IMR-90 (cell line): ENCODE data around the gene CPXCR1. TPM values are rescaled to one million over a fixed set of nuclear protein-coding genes. Genes with fewer than 3 reads are reported as not detected.

Experiments used
- ATAC-seq: fragments of 200-7000 bp; cut with Tn5 transposase; 2 replicates; pipeline ENCODE4 v1.9.1; 2020; ENCODE audit warnings: low read depth, mild to moderate bottlenecking, moderate library complexity
- Bru-seq: library from RNA; stranded (reverse); fragments of 400-500 nt; gene quantifications from one replicate; lab custom pipeline; 2021; lab: Mats Ljungman, UMichigan
- BruChase-seq, 2 experiments: library from RNA; stranded (reverse); fragments of 400-500 nt; gene quantifications; one replicate each; lab custom pipeline; 2021; lab: Mats Ljungman, UMichigan
- BruUV-seq: library from RNA; stranded (reverse); fragments of 400-500 nt; replicated peaks from 2 replicates; lab custom pipeline; 2021; lab: Mats Ljungman, UMichigan
- CTCF ChIA-PET: fragments of 300-600 bp; formaldehyde crosslinking; extraction: SDS; loops from one replicate; lab custom pipeline; 2021; ENCODE audit warnings: antibody characterized with exemption; lab: Yijun Ruan, JAX
- POLR2A ChIA-PET: fragments of 300-600 bp; sonication (Branson Sonifier 250); formaldehyde crosslinking; loops from one replicate; lab custom pipeline; 2022; ENCODE audit warnings: antibody characterized with exemption; ENCODE audit not compliant: unreplicated experiment; lab: Charles Lee
- DNase-seq: peaks from one replicate; pipeline ENCODE4 v3.0.0; 2013
- H2AFZ ChIP-seq: replicated peaks from 2 replicates; pipeline ENCODE3; 2013; ENCODE audit warnings: low read length, mild to moderate bottlenecking; ENCODE audit not compliant: poor library complexity
- H2AK5ac ChIP-seq: 2 replicates; pipeline ENCODE4 v1.6.1; 2013; ENCODE audit warnings: low read depth, low read length, inconsistent platforms
- H2AK9ac ChIP-seq: replicated peaks from 2 replicates; pipeline ENCODE3; 2013; ENCODE audit warnings: mild to moderate bottlenecking, low read depth, low read length, moderate library complexity; ENCODE audit not compliant: poor library complexity
- H2BK120ac ChIP-seq: 2 replicates; pipeline ENCODE4 v1.6.1; 2013; ENCODE audit warnings: low read depth, low read length, inconsistent platforms
- H2BK15ac ChIP-seq: 3 replicates; pipeline ENCODE4 v1.6.1; 2013; ENCODE audit warnings: low read depth, low read length, inconsistent platforms
- H2BK20ac ChIP-seq: 2 replicates; pipeline ENCODE4 v1.6.1; 2013; ENCODE audit warnings: low read depth, mild to moderate bottlenecking, inconsistent platforms, low read length, moderate library complexity
- H2BK5ac ChIP-seq: 2 replicates; pipeline ENCODE4 v1.6.1; 2013; ENCODE audit warnings: mild to moderate bottlenecking, low read depth, low read length, inconsistent platforms; ENCODE audit not compliant: poor library complexity, severe bottlenecking
- H3K14ac ChIP-seq: replicated peaks from 2 replicates; pipeline ENCODE4 v1.6.1; 2013; ENCODE audit warnings: low read depth, low read length, inconsistent platforms
- H3K18ac ChIP-seq: 2 replicates; pipeline ENCODE4 v1.6.1; 2013; ENCODE audit warnings: low read depth, low read length, control low read depth
- H3K23ac ChIP-seq: 2 replicates; pipeline ENCODE4 v1.6.1; 2013; ENCODE audit warnings: low read depth, low read length, inconsistent platforms
- H3K27ac ChIP-seq: 2 replicates; pipeline ENCODE4 v1.5.1; 2013; ENCODE audit warnings: mild to moderate bottlenecking, control low read depth, low read length; ENCODE audit not compliant: insufficient read depth
- H3K27me3 ChIP-seq: 2 replicates; pipeline ENCODE4 v1.6.1; 2013; ENCODE audit warnings: low read length; ENCODE audit not compliant: control insufficient read depth, insufficient read depth
- H3K36me3 ChIP-seq: 2 replicates; pipeline ENCODE4 v1.6.1; 2013; ENCODE audit warnings: low read length, mixed read lengths; ENCODE audit not compliant: control insufficient read depth, insufficient read depth
- H3K4ac ChIP-seq: 2 replicates; pipeline ENCODE4 v1.6.1; 2013; ENCODE audit warnings: low read depth, low read length, inconsistent platforms
- H3K4me1 ChIP-seq: 2 replicates; pipeline ENCODE4 v1.6.1; 2013; ENCODE audit warnings: low read length, mixed read lengths; ENCODE audit not compliant: control insufficient read depth, insufficient read depth
- H3K4me2 ChIP-seq: 2 replicates; pipeline ENCODE4 v1.6.1; 2013; ENCODE audit warnings: low read depth, mild to moderate bottlenecking, control low read depth, low read length, moderate library complexity
- H3K4me3 ChIP-seq: 2 replicates; pipeline ENCODE4 v1.5.1; 2013; ENCODE audit warnings: low read depth, mild to moderate bottlenecking, control low read depth, low read length, moderate library complexity; ENCODE audit not compliant: insufficient read depth
- H3K56ac ChIP-seq: 2 replicates; pipeline ENCODE4 v1.6.1; 2013; ENCODE audit warnings: low read length, inconsistent platforms; ENCODE audit not compliant: insufficient read depth; ENCODE audit errors: extremely low read depth
- H3K79me1 ChIP-seq, 2 experiments: 2 replicates each; pipeline ENCODE4 v1.6.1; 2013; ENCODE audit warnings: low read length in 2 of 2, inconsistent platforms in 1 of 2, low read depth in 1 of 2
- H3K9ac ChIP-seq: 2 replicates; pipeline ENCODE4 v1.6.1; 2013; ENCODE audit warnings: low read depth, low read length, control low read depth
- H3K9me1 ChIP-seq: 2 replicates; pipeline ENCODE4 v1.6.1; 2013; ENCODE audit warnings: low read length, inconsistent platforms; ENCODE audit not compliant: insufficient read depth
- H3K9me3 ChIP-seq: 2 replicates; pipeline ENCODE4 v1.6.1; 2013; ENCODE audit warnings: low read length; ENCODE audit not compliant: control insufficient read depth, insufficient read depth
- H4K20me1 ChIP-seq: 2 replicates; pipeline ENCODE4 v1.6.1; 2013; ENCODE audit warnings: low read length, inconsistent platforms; ENCODE audit not compliant: insufficient read depth
- H4K5ac ChIP-seq: 2 replicates; pipeline ENCODE4 v1.6.1; 2013; ENCODE audit warnings: mild to moderate bottlenecking, low read depth, low read length, control low read depth
- H4K8ac ChIP-seq, 2 experiments: 2 replicates each; pipeline ENCODE4 v1.6.1; 2013; ENCODE audit warnings: low read depth in 2 of 2, low read length in 2 of 2, control low read depth in 1 of 2, inconsistent platforms in 1 of 2
- H4K91ac ChIP-seq: 2 replicates; pipeline ENCODE4 v1.6.1; 2013; ENCODE audit warnings: low read depth, low read length, inconsistent platforms; ENCODE audit not compliant: insufficient read depth
- BHLHE40 ChIP-seq: fragments of 150-350 bp; IDR thresholded peaks from 2 replicates; pipeline ENCODE4 v1.6.1; 2016; ENCODE audit warnings: mild to moderate bottlenecking, low read depth, low read length
- CEBPB ChIP-seq: IDR thresholded peaks from 2 replicates; pipeline ENCODE4 v1.6.1; 2012; ENCODE audit warnings: low read depth, low read length, improper control_type of control experiment
- CHD1 ChIP-seq: IDR thresholded peaks from 2 replicates; pipeline ENCODE4 v1.6.1; 2012; ENCODE audit warnings: low read depth, low read length, improper control_type of control experiment
- FOS ChIP-seq: fragments of 150-350 bp; IDR thresholded peaks from 2 replicates; pipeline ENCODE4 v1.6.1; 2016; ENCODE audit warnings: low read depth, low read length
- MAFK ChIP-seq: IDR thresholded peaks from 2 replicates; pipeline ENCODE4 v1.6.1; 2012; ENCODE audit warnings: low read depth, low read length, improper control_type of control experiment
- MAZ ChIP-seq: IDR thresholded peaks from 2 replicates; pipeline ENCODE4 v1.6.1; 2012; ENCODE audit warnings: low read depth, mild to moderate bottlenecking, low read length, improper control_type of control experiment, moderate library complexity, borderline replicate concordance
- MXI1 ChIP-seq: IDR thresholded peaks from 2 replicates; pipeline ENCODE4 v1.6.1; 2012; ENCODE audit warnings: low read depth, mild to moderate bottlenecking, low read length, moderate library complexity, borderline replicate concordance
- NFE2L2 ChIP-seq: fragments of 150-350 bp; IDR thresholded peaks from 2 replicates; pipeline ENCODE4 v1.6.1; 2016; ENCODE audit warnings: low read depth, mild to moderate bottlenecking, low read length
- POLR2A ChIP-seq: IDR thresholded peaks from 2 replicates; pipeline ENCODE4 v1.6.1; 2012; ENCODE audit warnings: mild to moderate bottlenecking, low read depth, low read length
- RAD21 ChIP-seq: IDR thresholded peaks from 2 replicates; pipeline ENCODE4 v1.6.1; 2012; ENCODE audit warnings: low read length, improper control_type of control experiment
- RCOR1 ChIP-seq: IDR thresholded peaks from 2 replicates; pipeline ENCODE4 v1.6.1; 2012; ENCODE audit warnings: mild to moderate bottlenecking, low read length, improper control_type of control experiment; ENCODE audit not compliant: insufficient replicate concordance
- RFX5 ChIP-seq: IDR thresholded peaks from 2 replicates; pipeline ENCODE4 v1.8.0; 2012; ENCODE audit warnings: low read depth, mild to moderate bottlenecking, low read length, moderate library complexity
- SMC3 ChIP-seq: fragments of 150-350 bp; IDR thresholded peaks from 2 replicates; pipeline ENCODE4 v1.6.1; 2016; ENCODE audit warnings: low read depth, mild to moderate bottlenecking, antibody characterized with exemption, low read length, moderate library complexity
- WGBS, 2 experiments: methylation state at CpG; one replicate each; pipeline versions ENCODE4 v1.1.5 to v1.1.7; 2013; ENCODE audit warnings: missing lambda C conversion rate in 2 of 2; ENCODE audit not compliant: insufficient read length in 1 of 2; ENCODE audit errors: extremely low coverage in 2 of 2; 5-methylcytosine and 5-hydroxymethylcytosine counted together
- dilution Hi-C: fragments of 300-500 bp; cut with HindIII; formaldehyde crosslinking; loops from one replicate; pipeline ENCODE4 v1.14.3; 2018; ENCODE audit warnings: low sequenced_read_pairs; ENCODE audit not compliant: unreplicated experiment
- in situ Hi-C: fragments of 300-500 bp; cut with MboI; formaldehyde crosslinking; loops from 3 replicates; pipeline ENCODE4 v1.14.3; 2019; ENCODE audit warnings: low sequenced_read_pairs, inconsistent platforms, mixed read lengths
- intact Hi-C: fragments of 100-400 bp; cut with micrococcal nuclease; formaldehyde crosslinking; loops from 2 replicates; pipeline ENCODE4 v1.10.0; 2022
- long read RNA-seq: library from polyadenylated mRNA; unstranded; transcript quantifications from one replicate; pipeline ENCODE4 v2.0.0, GENCODE V29; 2021; ENCODE audit not compliant: unreplicated experiment
- polyA plus RNA-seq, 3 experiments: library from polyadenylated mRNA; depleted of rRNA; stranded (reverse); fragments of >200 nt; gene quantifications; 2 replicates each; pipeline ENCODE4 v1.2.3, GENCODE V29; 2012; ENCODE audit warnings: low replicate concordance in 1 of 3
- total RNA-seq: library from RNA; depleted of rRNA; stranded (reverse); fragments of >200 nt; gene quantifications from 2 replicates; pipeline ENCODE4 v1.2.3, GENCODE V29; 2012; rRNA removed
- TF ChIP-seq, protein P1 (sequence below): conservative IDR thresholded peaks from 2 replicates; pipeline ENCODE4 v1.5.1; 2012; ENCODE audit warnings: mild to moderate bottlenecking, low read depth, low read length, improper control_type of control experiment
- TF ChIP-seq, protein P2 (sequence below): fragments of 150-350 bp; IDR thresholded peaks from 2 replicates; pipeline ENCODE4 v1.6.1; 2017; ENCODE audit warnings: mild to moderate bottlenecking, antibody characterized with exemption, low read length, low read depth
- TF ChIP-seq, protein P3 (sequence below): fragments of 150-350 bp; IDR thresholded peaks from 2 replicates; pipeline ENCODE4 v1.6.1; 2016; ENCODE audit warnings: low read depth, mild to moderate bottlenecking, low read length, moderate library complexity, borderline replicate concordance

The CPXCR1 gene
- total RNA-seq = not detected in 2 replicates
- polyA plus RNA-seq (2012; rRNA removed) = not detected in 2 replicates
- not detected in 2 replicates for polyA plus RNA-seq (2012; cell fraction: cytosol; rRNA removed)
- not detected in 2 replicates for polyA plus RNA-seq (2012; cell fraction: nucleus; rRNA removed; ENCODE audit: low replicate concordance)
- not detected for Bru-seq, nascent RNA
- BruChase-seq, experiment 1, labeled RNA remaining after a 6-hour chase = not detected
- BruChase-seq, experiment 2, labeled RNA remaining after a 2-hour chase = not detected
- long read RNA-seq = 0 reads

DNA sequence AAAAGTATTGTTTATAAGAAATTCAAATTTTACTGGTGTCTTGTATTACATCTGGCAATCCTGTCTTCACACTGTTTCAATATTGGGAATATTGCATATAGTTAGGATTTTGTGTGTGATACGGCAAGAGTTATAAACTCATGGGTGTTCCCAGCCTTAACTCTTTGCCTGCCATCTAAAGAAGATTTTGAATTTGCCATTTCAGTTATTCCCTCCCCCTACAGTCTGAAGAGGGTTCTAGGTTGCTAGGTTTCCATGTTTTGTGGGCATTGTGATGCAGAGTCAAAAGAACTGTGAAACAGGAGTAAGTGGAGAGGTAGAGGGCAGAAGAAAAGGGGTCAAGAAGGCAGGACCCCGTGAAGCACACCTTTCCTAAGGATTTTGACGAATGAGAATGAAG lies at the start of gene CPXCR1:
Gene CPXCR1, plus strand, starts transcription at position 301 of the 400 bp plus-strand sequence. CDS start 6,190 bp downstream, outside the sequence.
- no peak within 1 kb of the TSS for H2BK15ac ChIP-seq
- no peaks in the 10 kb centered on the region for H3K79me1 ChIP-seq
- H3K14ac ChIP-seq = no peak within 1 kb of the TSS
- ChIA-PET CTCF (no interaction called here), POLR2A (no interaction called here)
- no peak within 1 kb of the TSS for H2BK20ac ChIP-seq
- H3K36me3 ChIP-seq = no peaks in the 10 kb centered on the region
- H3K27me3 ChIP-seq = no peaks in the 10 kb centered on the region
- dilution Hi-C loops = no loop called here
- H2BK120ac ChIP-seq = no peak within 1 kb of the TSS
- H3K27ac ChIP-seq = no peak within 1 kb of the TSS
- no peak within 1 kb of the TSS for H2BK5ac ChIP-seq
- intact Hi-C loops = no loop called here
- H3K18ac ChIP-seq = no peak within 1 kb of the TSS
- H4K20me1 ChIP-seq = no peaks in the 10 kb centered on the region
- H3K4me2 ChIP-seq = no peak within 1 kb of the TSS
- no peak within 1 kb of the TSS for H3K4ac ChIP-seq
- in situ Hi-C loops = no loop called here
- no peak within 1 kb of the TSS for H4K91ac ChIP-seq
- BruUV-seq = no TSS peak
- no peak for ATAC-seq
- no peak within 1 kb of the TSS for H3K23ac ChIP-seq
- TF ChIP-seq MAFK (no peak), NFE2L2 (no peak), RCOR1 (no peak), SMC3 (no peak), CEBPB (no peak), MAZ (no peak), FOS (no peak), RAD21 (no peak), BHLHE40 (no peak), MXI1 (no peak), POLR2A (no peak), RFX5 (no peak), CHD1 (no peak)
- TF ChIP-seq, protein P1, sequence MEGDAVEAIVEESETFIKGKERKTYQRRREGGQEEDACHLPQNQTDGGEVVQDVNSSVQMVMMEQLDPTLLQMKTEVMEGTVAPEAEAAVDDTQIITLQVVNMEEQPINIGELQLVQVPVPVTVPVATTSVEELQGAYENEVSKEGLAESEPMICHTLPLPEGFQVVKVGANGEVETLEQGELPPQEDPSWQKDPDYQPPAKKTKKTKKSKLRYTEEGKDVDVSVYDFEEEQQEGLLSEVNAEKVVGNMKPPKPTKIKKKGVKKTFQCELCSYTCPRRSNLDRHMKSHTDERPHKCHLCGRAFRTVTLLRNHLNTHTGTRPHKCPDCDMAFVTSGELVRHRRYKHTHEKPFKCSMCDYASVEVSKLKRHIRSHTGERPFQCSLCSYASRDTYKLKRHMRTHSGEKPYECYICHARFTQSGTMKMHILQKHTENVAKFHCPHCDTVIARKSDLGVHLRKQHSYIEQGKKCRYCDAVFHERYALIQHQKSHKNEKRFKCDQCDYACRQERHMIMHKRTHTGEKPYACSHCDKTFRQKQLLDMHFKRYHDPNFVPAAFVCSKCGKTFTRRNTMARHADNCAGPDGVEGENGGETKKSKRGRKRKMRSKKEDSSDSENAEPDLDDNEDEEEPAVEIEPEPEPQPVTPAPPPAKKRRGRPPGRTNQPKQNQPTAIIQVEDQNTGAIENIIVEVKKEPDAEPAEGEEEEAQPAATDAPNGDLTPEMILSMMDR = no peak
- TF ChIP-seq, protein P2, sequence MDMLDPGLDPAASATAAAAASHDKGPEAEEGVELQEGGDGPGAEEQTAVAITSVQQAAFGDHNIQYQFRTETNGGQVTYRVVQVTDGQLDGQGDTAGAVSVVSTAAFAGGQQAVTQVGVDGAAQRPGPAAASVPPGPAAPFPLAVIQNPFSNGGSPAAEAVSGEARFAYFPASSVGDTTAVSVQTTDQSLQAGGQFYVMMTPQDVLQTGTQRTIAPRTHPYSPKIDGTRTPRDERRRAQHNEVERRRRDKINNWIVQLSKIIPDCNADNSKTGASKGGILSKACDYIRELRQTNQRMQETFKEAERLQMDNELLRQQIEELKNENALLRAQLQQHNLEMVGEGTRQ = no peak
- TF ChIP-seq, protein P3, sequence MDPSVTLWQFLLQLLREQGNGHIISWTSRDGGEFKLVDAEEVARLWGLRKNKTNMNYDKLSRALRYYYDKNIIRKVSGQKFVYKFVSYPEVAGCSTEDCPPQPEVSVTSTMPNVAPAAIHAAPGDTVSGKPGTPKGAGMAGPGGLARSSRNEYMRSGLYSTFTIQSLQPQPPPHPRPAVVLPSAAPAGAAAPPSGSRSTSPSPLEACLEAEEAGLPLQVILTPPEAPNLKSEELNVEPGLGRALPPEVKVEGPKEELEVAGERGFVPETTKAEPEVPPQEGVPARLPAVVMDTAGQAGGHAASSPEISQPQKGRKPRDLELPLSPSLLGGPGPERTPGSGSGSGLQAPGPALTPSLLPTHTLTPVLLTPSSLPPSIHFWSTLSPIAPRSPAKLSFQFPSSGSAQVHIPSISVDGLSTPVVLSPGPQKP = no peak
- H3K56ac ChIP-seq = no peak within 1 kb of the TSS
- H4K5ac ChIP-seq = no peak within 1 kb of the TSS
- no peak within 1 kb of the TSS for H2AK5ac ChIP-seq
- no peak within 1 kb of the TSS for H2AFZ ChIP-seq
- no peak for DNase-seq
- H3K9ac ChIP-seq = no peak within 1 kb of the TSS
- H3K9me1 ChIP-seq = no peaks in the 10 kb centered on the region
- no peak within 1 kb of the TSS for H3K4me3 ChIP-seq
- no peak within 1 kb of the TSS for H2AK9ac ChIP-seq
- H3K9me3 ChIP-seq = no peaks in the 10 kb centered on the region; the same call in 1 of the 2 replicates
- no peaks in the 10 kb centered on the region for H3K4me1 ChIP-seq
- H4K8ac ChIP-seq = no peak within 1 kb of the TSS
- WGBS, 2 experiments = no CpG with 5 or more reads among the region's 3 CpGs
